Measurements from ENCODE around the gene MTRR.

The MTRR gene

DNA sequence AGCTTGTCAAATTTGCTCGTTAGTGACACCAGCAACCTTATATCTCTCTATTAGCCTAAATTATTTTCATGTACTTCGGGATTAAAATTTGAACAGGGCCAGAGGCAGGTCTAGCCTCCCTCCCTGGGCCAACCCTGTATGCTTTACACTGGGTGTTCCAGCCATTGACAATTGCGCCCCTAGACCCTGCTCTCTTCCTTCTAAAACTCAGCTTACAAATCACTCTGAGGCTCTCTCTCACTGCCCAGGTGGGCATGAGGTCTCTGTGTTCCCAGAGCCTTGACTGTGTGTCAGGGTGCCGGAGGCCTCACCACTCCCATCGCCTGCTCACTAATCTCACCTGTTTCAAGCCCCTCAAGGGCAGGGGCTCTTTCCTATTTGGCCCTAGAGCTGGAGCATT, 11.6 kb upstream of the MTRR start:
- no peak for DNase-seq (ENCODE audit: low read depth)

- no peak for DNase-seq (ENCODE audit: low read depth)
Measured at GRCh38 chr5:7857926-7858632, 10.9 kb upstream of the MTRR start.

- DNase-seq (ENCODE audit: low read depth), result no peak
Measured at GRCh38 chr5:7866196-7866595, 2.8 kb upstream of the MTRR start.

DNA sequence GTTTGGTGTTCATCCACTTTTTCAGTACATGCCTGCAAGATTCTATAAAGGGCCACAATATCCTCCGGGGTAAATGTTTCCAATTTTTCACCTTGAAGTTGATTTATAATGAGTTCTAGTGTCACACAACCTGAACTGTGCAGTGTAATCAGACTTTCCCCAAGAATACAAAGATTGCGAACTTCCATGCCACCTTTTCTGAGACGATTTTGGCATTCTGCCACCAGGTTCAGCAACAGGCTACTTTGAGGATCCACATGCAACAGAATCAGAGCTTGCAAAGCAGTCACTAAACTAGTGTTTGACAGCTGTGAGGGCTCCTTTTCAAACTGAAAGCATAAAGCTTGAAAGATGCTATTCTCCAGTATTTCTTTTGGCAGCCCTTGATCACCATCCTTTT, 1.7 kb upstream of the MTRR start:
- DNase-seq (ENCODE audit: low read depth), result no peak

DNA sequence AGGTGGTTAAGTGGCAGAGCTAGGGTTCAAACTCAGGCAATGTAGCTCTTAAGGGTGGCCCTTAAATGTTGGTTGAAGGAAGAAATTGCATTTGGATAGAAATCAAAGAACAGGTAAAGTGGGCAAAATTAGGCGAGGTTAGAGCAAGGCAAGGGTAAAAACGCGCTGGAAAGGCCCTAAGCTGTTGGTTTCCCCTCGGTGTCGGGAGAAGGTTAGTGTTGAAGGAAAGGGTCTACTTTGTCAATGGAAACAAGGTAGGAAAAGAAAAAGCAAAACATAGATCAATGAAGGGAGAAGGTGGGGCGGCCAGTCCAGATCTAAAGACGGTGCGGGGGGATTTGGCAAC, 548 bp upstream of the MTRR start:
- no peak for DNase-seq (ENCODE audit: low read depth)

DNA sequence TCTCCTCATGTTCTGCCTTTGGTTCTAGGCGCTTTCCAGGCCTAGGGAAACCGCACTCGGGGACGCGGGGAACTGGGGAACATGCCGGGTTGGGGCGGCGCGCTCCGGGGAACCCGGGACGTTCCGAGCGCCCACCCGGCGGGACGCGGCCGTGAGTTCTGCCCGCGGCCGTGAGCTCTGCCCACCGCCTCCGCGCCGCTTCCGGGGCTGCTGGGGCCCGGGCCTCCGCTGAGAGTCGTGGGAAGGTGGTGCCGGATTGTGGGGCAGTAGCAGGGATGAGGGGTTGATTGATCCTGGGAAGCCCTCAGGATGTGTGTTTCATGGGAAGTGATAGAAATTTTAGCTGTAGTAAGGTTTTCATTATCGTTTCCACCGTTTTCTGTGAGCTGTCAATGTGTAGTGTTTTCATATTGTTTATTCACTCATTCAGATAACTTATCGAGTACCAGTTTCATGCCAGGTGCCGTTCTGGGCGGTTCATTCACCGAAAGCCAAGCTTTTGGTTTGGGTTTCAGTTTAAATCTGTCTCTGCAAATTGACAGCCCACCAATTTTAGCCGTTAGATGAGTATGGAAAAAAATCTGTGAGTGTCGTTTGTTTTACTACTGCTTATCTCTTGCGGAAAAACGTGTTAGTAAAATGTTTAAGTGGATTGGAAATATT, 657 bp downstream of the MTRR start:
- DNase-seq (ENCODE audit: low read depth), result no peak

DNA sequence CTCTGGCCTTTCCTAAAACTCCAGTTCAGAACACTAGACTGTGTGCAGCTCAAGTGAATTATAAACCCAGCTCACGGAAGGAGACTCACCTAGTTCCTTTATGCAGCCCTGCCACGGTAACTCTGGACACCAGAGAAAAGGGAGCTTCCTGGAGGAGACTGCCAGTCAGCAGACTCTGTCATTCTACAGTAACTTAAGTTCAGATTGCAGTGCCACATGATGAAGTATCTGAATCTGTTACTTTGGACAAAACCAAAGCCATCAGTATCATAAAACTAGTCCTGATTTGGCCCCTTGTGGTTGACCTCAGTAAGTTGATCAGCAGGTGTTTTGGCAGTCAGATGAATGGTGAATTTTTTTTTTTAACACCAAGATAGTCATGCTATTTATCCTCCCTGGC, 2.7 kb downstream of the MTRR start:
- no peak for DNase-seq (ENCODE audit: low read depth)

DNA sequence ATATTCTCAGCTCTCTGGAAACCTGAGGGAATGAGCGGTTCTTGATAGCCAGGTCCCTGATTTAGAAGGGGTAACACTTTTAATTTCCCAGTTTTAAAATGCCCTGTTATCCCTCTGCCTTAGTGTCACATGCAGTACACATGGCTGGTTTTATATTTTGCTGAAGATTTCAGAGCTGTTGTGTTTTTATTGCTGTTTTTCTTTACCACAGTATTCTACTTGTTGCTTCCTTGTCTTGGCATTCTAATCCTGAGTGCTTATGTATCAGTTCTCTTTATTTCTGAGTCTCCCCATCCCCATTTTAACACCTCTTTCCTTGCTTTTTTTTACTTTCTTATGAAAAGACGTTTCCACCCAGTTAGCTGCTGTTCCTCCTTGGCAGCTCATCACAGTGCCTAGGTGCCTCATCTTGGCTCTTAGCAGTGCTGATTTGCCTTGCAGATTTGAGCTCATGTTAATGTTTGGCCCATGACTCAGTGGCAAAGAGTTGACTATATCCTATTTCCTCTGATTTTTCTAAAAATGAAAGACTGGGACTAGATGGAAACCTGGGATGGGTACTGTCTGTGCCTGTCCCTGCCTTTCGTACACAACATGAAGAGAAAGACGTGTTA, 3.7 kb downstream of the MTRR start:
- DNase-seq (ENCODE audit: low read depth), result no peak

DNA sequence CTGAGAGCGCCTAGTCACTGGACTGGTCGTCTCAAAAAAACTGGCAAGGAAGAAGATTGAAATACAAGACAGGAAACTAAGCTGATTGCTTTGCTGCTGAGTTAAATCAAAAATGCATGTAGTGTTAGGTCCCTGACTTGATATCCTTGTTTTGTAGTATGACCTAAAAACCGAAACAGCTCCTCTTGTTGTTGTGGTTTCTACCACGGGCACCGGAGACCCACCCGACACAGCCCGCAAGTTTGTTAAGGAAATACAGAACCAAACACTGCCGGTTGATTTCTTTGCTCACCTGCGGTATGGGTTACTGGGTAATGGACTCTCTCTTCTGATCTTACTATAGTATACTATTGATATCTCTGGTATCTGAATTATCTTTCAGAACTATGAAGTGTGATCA, 4.3 kb downstream of the MTRR start:
- DNase-seq (ENCODE audit: low read depth), result no peak

- DNase-seq (ENCODE audit: low read depth), result no peak
Measured at GRCh38 chr5:7874639-7875038, 5.7 kb downstream of the MTRR start.

DNA sequence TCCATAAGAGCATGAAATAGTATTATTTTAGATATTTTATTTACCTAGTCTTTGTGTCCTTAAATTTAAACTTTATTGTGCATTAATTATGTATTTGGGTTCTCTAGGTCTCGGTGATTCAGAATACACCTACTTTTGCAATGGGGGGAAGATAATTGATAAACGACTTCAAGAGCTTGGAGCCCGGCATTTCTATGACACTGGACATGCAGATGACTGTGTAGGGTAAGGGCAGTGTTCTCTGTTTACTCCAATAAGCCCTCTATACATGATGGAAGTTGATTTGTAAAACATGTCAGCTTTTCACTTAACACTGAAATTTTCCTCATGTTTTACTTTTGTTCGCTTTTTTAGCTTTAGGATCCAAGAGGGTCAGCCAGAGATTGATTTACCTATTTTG, 6.2 kb downstream of the MTRR start:
- DNase-seq (ENCODE audit: low read depth), result no peak

- DNase-seq (ENCODE audit: low read depth), result no peak
Measured at GRCh38 chr5:7876867-7877266, 7.9 kb downstream of the MTRR start.

DNA sequence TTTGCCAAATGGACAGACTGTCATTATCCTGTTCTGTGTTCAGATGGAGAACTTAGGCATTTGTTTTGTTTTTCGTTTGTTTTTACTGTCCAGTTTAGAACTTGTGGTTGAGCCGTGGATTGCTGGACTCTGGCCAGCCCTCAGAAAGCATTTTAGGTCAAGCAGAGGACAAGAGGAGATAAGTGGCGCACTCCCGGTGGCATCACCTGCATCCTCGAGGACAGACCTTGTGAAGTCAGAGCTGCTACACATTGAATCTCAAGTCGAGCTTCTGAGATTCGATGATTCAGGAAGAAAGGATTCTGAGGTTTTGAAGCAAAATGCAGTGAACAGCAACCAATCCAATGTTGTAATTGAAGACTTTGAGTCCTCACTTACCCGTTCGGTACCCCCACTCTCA, 8.9 kb downstream of the MTRR start:
- DNase-seq (ENCODE audit: low read depth), result no peak

DNA sequence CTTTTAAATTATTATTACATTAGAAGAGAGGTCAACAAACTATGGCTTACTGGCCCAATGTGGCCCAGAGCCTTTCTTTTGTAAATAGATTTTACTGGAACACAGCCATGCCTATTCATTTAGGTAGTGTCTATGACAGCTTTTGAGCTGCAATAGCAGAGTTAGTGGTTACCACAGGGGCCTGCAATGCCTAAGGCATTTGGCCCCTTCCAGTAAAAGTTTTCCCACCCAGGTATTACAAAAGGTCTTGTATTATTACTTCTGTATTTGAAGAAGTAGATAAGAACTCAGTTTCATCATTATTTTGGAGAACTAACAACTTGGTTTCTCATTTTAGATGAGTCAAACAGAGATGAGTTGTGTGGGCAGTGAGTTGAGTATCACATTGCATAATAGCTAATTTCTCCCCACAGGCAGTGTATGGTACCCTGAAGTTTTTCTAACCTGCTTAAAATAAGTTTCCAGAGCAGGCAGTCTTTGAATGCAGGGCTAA, 9.5 kb downstream of the MTRR start:
- DNase-seq (ENCODE audit: low read depth), result no peak

DNA sequence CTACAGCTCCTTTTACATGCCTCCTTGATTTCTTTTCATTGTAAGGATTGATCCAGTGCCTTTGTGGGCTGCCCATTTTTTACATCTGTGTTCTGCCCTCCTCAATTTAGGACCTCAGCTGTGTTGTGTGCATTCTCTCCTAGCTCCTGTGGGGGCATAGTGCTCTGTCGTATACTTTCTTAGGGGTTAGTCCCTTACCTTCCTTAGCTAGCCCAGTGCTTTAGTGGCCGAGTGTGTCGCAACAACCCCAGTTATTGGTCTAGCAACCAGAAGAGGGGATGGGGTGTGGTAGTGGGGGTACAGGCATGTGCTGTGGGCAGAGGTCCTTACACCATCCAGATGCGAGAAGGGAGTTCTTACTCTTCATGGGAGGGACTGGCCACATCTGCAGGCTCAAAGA, 12.1 kb downstream of the MTRR start:
- no peak for DNase-seq (ENCODE audit: low read depth)

DNA sequence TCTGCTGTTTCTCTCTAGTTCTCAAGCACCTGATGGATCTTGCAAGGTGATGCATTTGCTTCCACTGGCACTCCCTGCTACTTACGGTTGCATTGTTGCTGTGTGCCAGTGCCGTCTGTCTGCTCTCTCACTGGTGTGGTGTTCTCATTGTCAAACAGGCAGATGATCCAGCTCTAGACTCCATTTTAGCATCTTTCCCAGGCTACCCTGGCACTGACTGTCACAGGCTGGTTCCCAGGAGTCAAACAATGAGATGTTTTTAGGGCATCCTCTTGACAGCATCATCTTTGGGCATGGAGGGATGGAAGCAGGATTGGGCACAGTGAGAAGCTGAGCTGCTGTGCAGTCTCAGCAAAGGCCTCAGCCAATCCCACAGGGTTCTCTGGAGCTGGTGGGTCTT, 12.9 kb downstream of the MTRR start:
- DNase-seq (ENCODE audit: low read depth), result no peak

GRCh38 chr5:7882926-7883325, 14.0 kb downstream of the MTRR start:
- no peak for DNase-seq (ENCODE audit: low read depth)

DNA sequence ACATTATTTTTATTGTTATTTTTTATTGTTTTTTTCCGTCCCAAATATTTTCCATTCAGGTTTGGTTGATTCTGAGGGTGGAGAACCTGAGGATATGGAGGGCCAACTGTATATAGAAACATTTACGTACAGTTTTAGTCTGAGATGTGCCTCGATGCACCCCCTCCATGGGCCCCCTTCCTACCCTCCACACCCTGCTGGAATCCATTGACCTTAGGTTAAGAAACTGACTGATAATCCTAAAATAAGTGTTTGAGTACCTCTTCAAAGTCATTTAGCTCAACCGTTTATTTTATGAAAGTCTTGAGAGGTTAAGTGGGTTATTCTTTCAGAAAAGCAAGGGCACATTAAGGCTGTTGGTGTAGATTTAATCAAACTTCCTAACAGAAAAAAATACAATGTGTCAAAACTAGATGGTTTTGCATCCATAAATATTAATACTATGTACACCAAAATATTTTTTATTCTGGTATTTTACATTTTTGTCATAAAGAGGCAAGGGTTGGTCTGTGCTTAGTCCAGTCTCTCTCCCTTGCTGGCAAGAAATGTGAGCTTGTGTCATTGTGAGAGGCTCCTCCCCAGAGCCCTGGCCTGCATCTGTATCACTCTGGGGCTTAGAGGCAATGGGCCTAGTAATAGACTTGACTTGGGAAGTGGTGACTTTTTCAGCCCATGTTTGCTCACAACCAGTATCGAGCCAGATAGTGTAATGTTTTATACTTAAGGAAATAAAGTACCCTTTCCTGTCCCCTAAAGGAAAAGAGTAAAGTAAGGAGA, 15.7 kb downstream of the MTRR start:
- DNase-seq (ENCODE audit: low read depth), result no peak

DNA sequence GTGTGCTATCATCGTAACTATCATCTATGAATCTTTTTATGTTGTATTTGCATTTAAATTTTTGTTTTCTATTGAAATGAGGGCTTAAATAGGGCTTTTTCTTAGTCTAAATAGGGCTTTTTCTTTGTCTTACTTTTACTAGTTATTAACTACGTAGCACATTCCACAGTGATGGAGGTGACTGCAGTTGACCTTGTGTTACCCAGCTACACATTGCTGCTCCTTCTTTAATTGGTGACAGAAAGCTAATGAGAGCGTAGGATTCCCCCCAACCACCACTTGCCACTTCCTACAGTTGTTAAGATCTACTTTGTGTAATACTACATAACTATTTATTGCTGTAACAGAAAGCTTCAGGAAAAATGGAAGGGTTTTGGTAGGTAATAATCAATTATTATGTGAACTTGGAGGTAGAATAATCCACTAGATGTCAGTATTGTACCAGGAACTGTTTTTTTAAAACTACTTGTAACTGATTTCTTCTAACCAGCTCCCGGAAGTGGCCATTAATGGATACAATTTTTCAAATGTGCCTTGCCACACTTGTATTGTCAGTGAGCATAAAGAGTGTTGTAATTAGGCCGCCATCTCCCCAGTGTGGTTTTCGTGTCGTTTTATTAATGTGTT, 18.0 kb downstream of the MTRR start:
- DNase-seq (ENCODE audit: low read depth), result no peak

GRCh38 chr5:7888901-7889300, 20.0 kb downstream of the MTRR start:
- no peak for DNase-seq (ENCODE audit: low read depth)

GRCh38 chr5:7894439-7894838, 25.5 kb downstream of the MTRR start:
- no peak for DNase-seq (ENCODE audit: low read depth)

- no peak for DNase-seq (ENCODE audit: low read depth)
Measured at GRCh38 chr5:7894860-7895259, 25.9 kb downstream of the MTRR start.

Measured in stimulated activated CD8-positive, alpha-beta memory T cell treated with anti-CD3 and anti-CD28 coated beads, Interleukin-15, amount 100 ng/mL, for 1 hour (primary cell).